HCT116 (cell line): ENCODE measurements around the gene CCDC154. TPM values are rescaled to one million over a fixed set of nuclear protein-coding genes. Genes with fewer than 3 reads are reported as not detected.

Experiments
- ATAC-seq: fragments of 200-7000 bp; cut with Tn5 transposase; 2 replicates; pipeline ENCODE4 v1.9.1; 2020; ENCODE audit warnings: mild to moderate bottlenecking, moderate library complexity
- BruUV-seq: library from RNA; stranded (reverse); fragments of 400-500 nt; replicated peaks from 2 replicates; lab custom pipeline; 2021; lab: Mats Ljungman, UMichigan
- CTCF ChIA-PET: fragments of 300-600 bp; sonication (Branson Sonifier 250); formaldehyde crosslinking; loops from one replicate; lab custom pipeline; 2021; ENCODE audit warnings: antibody characterized with exemption; lab: Charles Lee
- POLR2A ChIA-PET: fragments of 300-600, 350-600 bp; sonication (Branson Sonifier 250); formaldehyde crosslinking; loops from one replicate; lab custom pipeline; 2021; ENCODE audit warnings: antibody characterized with exemption; lab: Charles Lee
- RAD21 ChIA-PET, 2 experiments: fragments of 300-600 bp; sonication (Branson Sonifier 250); formaldehyde crosslinking; loops; one replicate each; lab custom pipeline; 2023; ENCODE audit warnings: low total read pairs in 2 of 2; ENCODE audit not compliant: uncharacterized antibody in 2 of 2, unreplicated experiment in 2 of 2, low non-redundant PET in 1 of 2; lab: Charles Lee
- DNase-seq: peaks from one replicate; pipeline ENCODE4 v3.0.0-alpha.2; 2010; ENCODE audit warnings: low read depth, low spot score
- H2AFZ ChIP-seq: fragments of 200-600 bp; shearing (Covaris generic), sonication (generic); 2 replicates; pipeline ENCODE4 v1.6.1; 2017; ENCODE audit warnings: low read depth, mixed run types, mixed read lengths, antibody characterized with exemption, low read length; ENCODE audit not compliant: poor library complexity, severe bottlenecking
- H3K27ac ChIP-seq: 2 replicates; pipeline ENCODE4 v1.5.1; 2012; ENCODE audit warnings: low read depth, low read length
- H3K27me3 ChIP-seq: fragments of 200-600 bp; sonication (generic); 2 replicates; pipeline ENCODE4 v1.6.1; 2016; ENCODE audit warnings: mixed run types, low read length, mixed read lengths; ENCODE audit not compliant: insufficient read depth
- H3K36me3 ChIP-seq, 2 experiments: fragments of 200-500 bp in 1 of 2; fragments of 200-600 bp in 1 of 2; sonication (Bioruptor generic) in 1 of 2; sonication (generic) in 1 of 2; 2 replicates each; pipeline versions ENCODE4 v1.5.1 to v1.6.1; 2014 to 2016; ENCODE audit warnings: low read length in 2 of 2, inconsistent platforms in 1 of 2, mixed read lengths in 1 of 2, mixed run types in 1 of 2; ENCODE audit not compliant: insufficient read depth in 2 of 2, control insufficient read depth in 1 of 2
- H3K4me1 ChIP-seq, 2 experiments: fragments of 200-600 bp in 1 of 2; sonication (generic) in 1 of 2; 2 replicates each; pipeline versions ENCODE4 v1.5.1 to v1.6.1; 2012 to 2017; ENCODE audit warnings: low read length in 2 of 2, inconsistent platforms in 1 of 2, mild to moderate bottlenecking in 1 of 2, mixed read lengths in 1 of 2, mixed run types in 1 of 2, moderate library complexity in 1 of 2; ENCODE audit not compliant: insufficient read depth in 2 of 2, control insufficient read depth in 1 of 2
- H3K4me2 ChIP-seq: fragments of 200-600 bp; sonication (generic); 2 replicates; pipeline ENCODE4 v1.6.1; 2017; ENCODE audit warnings: mixed run types, low read length, mixed read lengths
- H3K4me3 ChIP-seq, 2 experiments: fragments of 200-600 bp in 1 of 2; sonication (generic) in 1 of 2; replicated peaks in 1 of 2; 2 replicates each; pipeline ENCODE4 v1.5.1; 2011 to 2016; ENCODE audit warnings: low read length in 2 of 2, control low read depth in 1 of 2, low read depth in 1 of 2, mild to moderate bottlenecking in 1 of 2, mixed read lengths in 1 of 2, mixed run types in 1 of 2
- H3K79me2 ChIP-seq: fragments of 200-600 bp; sonication (generic); 2 replicates; pipeline ENCODE4 v1.6.1; 2017; ENCODE audit warnings: mild to moderate bottlenecking, mixed run types, low read length, moderate library complexity, mixed read lengths; ENCODE audit not compliant: insufficient read depth
- H3K9ac ChIP-seq: fragments of 200-600 bp; sonication (generic); 2 replicates; pipeline ENCODE4 v1.6.1; 2016; ENCODE audit warnings: low read length, mixed read lengths
- H3K9me2 ChIP-seq: fragments of 200-600 bp; sonication (generic), shearing (Covaris generic); 2 replicates; pipeline ENCODE4 v1.6.1; 2017; ENCODE audit warnings: mixed run types, mild to moderate bottlenecking, moderate library complexity; ENCODE audit not compliant: insufficient read depth
- H3K9me3 ChIP-seq, 2 experiments: fragments of 200-500 bp in 1 of 2; fragments of 200-600 bp in 1 of 2; sonication (Bioruptor generic) in 1 of 2; sonication (generic) in 1 of 2; 2 replicates each; pipeline ENCODE4 v1.6.1; 2014 to 2017; ENCODE audit warnings: low read length in 2 of 2, mixed read lengths in 2 of 2, inconsistent platforms in 1 of 2, low read depth in 1 of 2, mild to moderate bottlenecking in 1 of 2, mixed run types in 1 of 2, moderate library complexity in 1 of 2; ENCODE audit not compliant: control insufficient read depth in 1 of 2, insufficient read depth in 1 of 2
- H4K20me1 ChIP-seq: fragments of 200-600 bp; sonication (generic), shearing (Covaris generic); 2 replicates; pipeline ENCODE4 v1.6.1; 2017; ENCODE audit warnings: mixed run types, mild to moderate bottlenecking, moderate library complexity; ENCODE audit not compliant: insufficient read depth
- EZH2 ChIP-seq: fragments of 200-600 bp; sonication (generic); IDR thresholded peaks from 2 replicates; pipeline ENCODE4 v1.6.1; 2017; ENCODE audit warnings: antibody characterized with exemption, mixed run types
- intact Hi-C: fragments of 100-400 bp; cut with micrococcal nuclease; formaldehyde crosslinking; loops from 2 replicates; pipeline ENCODE4 v1.10.0; 2022
- total RNA-seq: library from RNA; stranded (reverse); gene quantifications from one replicate; pipeline ENCODE4 v1.2.1, GENCODE V29; 2021; ENCODE audit not compliant: unreplicated experiment
- TF ChIP-seq, protein P1 (sequence below), 3 experiments: fragments of 200-600 bp in 1 of 3; sonication (generic) in 1 of 3; IDR thresholded peaks in 2 of 3; conservative IDR thresholded peaks in 1 of 3; 2 replicates each; pipeline ENCODE4 v1.5.1; 2012 to 2017; ENCODE audit warnings: low read depth in 2 of 3, low read length in 2 of 3, antibody characterized with exemption in 1 of 3, borderline replicate concordance in 1 of 3, control low read depth in 1 of 3, mild to moderate bottlenecking in 1 of 3, mixed read lengths in 1 of 3, mixed run types in 1 of 3, moderate library complexity in 1 of 3; ENCODE audit not compliant: insufficient read depth in 1 of 3
- TF ChIP-seq, protein P2 (sequence below): IDR thresholded peaks from 2 replicates; pipeline ENCODE4 v1.6.1; 2011; ENCODE audit warnings: mild to moderate bottlenecking, low read length, moderate library complexity; ENCODE audit not compliant: insufficient replicate concordance; ENCODE audit errors: extremely low read depth
- TF ChIP-seq, protein P3 (sequence below): IDR thresholded peaks from 2 replicates; pipeline ENCODE4 v1.6.1; 2012

The CCDC154 gene
- total RNA-seq, 1 experiment from 2014 or later = 1.7 TPM

DNA sequence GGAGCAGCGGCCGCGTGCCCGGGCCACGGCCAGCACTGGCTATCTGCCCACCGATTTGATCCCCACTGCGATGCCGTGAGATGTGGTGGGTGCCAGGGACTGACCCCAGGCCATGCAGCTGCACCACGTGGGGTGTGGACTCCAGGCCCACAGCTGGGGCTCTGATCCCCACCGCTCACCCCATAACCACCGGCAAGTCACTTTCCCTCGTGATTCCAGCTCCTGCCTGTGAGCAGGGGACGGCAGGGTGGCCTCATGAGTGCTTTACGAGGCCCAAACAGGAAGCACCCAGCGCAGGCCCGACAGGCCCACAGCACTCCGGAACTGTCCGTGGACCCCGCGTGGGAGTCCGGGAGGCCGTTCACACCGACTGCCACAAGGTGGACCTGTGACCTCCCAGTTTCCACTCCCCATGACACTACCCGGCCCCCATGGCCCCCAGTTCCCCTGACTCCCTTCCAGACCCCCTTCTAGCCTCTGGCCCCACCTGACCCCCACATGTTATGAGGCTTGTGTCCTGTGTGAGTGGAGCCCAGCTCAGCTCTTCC lies 43.8 kb upstream of the CCDC154 start:
- no peak overlapping the region for H3K4me2 ChIP-seq
- no peak overlapping the region for H3K27ac ChIP-seq
- H3K9ac ChIP-seq = no peak overlapping the region
- intact Hi-C loops = no loop called here
- H3K79me2 ChIP-seq = no peaks in the 10 kb centered on the region
- DNase-seq (no peak), ATAC-seq (no peak)
- H3K4me1 ChIP-seq = peaks cover 6 to 9% of the 10 kb centered on the region in 2 experiments
- no peaks in the 10 kb centered on the region for H3K36me3 ChIP-seq
- no peak overlapping the region for H2AFZ ChIP-seq
- RAD21 ChIA-PET = no interaction called here
- no peaks in the 10 kb centered on the region for H3K27me3 ChIP-seq
- no peaks in the 10 kb centered on the region for H4K20me1 ChIP-seq
- no TSS peak for BruUV-seq
- no peak overlapping the region for H3K4me3 ChIP-seq
- TF ChIP-seq, protein P1, sequence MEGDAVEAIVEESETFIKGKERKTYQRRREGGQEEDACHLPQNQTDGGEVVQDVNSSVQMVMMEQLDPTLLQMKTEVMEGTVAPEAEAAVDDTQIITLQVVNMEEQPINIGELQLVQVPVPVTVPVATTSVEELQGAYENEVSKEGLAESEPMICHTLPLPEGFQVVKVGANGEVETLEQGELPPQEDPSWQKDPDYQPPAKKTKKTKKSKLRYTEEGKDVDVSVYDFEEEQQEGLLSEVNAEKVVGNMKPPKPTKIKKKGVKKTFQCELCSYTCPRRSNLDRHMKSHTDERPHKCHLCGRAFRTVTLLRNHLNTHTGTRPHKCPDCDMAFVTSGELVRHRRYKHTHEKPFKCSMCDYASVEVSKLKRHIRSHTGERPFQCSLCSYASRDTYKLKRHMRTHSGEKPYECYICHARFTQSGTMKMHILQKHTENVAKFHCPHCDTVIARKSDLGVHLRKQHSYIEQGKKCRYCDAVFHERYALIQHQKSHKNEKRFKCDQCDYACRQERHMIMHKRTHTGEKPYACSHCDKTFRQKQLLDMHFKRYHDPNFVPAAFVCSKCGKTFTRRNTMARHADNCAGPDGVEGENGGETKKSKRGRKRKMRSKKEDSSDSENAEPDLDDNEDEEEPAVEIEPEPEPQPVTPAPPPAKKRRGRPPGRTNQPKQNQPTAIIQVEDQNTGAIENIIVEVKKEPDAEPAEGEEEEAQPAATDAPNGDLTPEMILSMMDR (IDR thresholded peaks at IDR 0.05 in 2 of 3, conservative IDR thresholded peaks at IDR 0.05 in 1 of 3; ENCODE audit: borderline replicate concordance in 1 of 3, insufficient read depth in 1 of 3, low read depth in 2 of 3, low read length in 2 of 3) = no peak
- no peak for TF ChIP-seq EZH2
- TF ChIP-seq, protein P2, sequence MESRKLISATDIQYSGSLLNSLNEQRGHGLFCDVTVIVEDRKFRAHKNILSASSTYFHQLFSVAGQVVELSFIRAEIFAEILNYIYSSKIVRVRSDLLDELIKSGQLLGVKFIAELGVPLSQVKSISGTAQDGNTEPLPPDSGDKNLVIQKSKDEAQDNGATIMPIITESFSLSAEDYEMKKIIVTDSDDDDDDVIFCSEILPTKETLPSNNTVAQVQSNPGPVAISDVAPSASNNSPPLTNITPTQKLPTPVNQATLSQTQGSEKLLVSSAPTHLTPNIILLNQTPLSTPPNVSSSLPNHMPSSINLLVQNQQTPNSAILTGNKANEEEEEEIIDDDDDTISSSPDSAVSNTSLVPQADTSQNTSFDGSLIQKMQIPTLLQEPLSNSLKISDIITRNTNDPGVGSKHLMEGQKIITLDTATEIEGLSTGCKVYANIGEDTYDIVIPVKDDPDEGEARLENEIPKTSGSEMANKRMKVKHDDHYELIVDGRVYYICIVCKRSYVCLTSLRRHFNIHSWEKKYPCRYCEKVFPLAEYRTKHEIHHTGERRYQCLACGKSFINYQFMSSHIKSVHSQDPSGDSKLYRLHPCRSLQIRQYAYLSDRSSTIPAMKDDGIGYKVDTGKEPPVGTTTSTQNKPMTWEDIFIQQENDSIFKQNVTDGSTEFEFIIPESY = no peak
- TF ChIP-seq, protein P3, sequence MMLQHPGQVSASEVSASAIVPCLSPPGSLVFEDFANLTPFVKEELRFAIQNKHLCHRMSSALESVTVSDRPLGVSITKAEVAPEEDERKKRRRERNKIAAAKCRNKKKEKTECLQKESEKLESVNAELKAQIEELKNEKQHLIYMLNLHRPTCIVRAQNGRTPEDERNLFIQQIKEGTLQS = no peak
- H3K9me2 ChIP-seq = no peaks in the 10 kb centered on the region
- H3K9me3 ChIP-seq = no peaks in the 10 kb centered on the region
- CTCF ChIA-PET = no interaction called here
- POLR2A ChIA-PET = no interaction called here
